GM18909 (cell line): ENCODE measurements around the gene S100A2.

Experiments
- ATAC-seq: cut with Tn5 transposase; IDR thresholded peaks from one replicate; pipeline ENCODE4 v1.9.1; 2021; ENCODE audit warnings: mild to moderate bottlenecking; ENCODE audit not compliant: unreplicated experiment, poor library complexity

S100A2 gene

GRCh38 chr1:153513666-153514065 is 52.0 kb downstream of the S100A2 start:
- ATAC-seq, result no peak

- ATAC-seq, result no peak
These were observed 52.6 kb downstream of the S100A2 start for GRCh38 chr1:153513023-153513422.
